ENCODE data around the gene DAP3. TPM values are rescaled to one million over a fixed set of nuclear protein-coding genes. Genes with fewer than 3 reads are reported as not detected.

Gene DAP3
- total and polyA plus RNA-seq, 2 of the 8 experiments (the other 6 are each of a cell fraction or from before 2014, with no cell fraction given), result 66.3 to 87.1 TPM

GRCh38 chr1:155678027-155678426 is 10.9 kb upstream of the DAP3 start:
- H3K14ac ChIP-seq (ENCODE audit: insufficient read length), result no peak overlapping the region
- no peak overlapping the region for H2AK5ac ChIP-seq (ENCODE audit: low read depth, low read length)
- H3K56ac ChIP-seq (replicated peaks; ENCODE audit: insufficient read length, low read depth, low read length), result no peak overlapping the region
- H3K23me2 ChIP-seq (ENCODE audit: low read depth, low read length), result no peaks in the 10 kb centered on the region
- H3K4me1 ChIP-seq (replicated peaks in 1 of 4; ENCODE audit: control insufficient read depth in 3 of 4, insufficient read depth in 4 of 4, low read length in 3 of 4), result no peaks in the 10 kb centered on the region
- TF ChIP-seq E2F6 (IDR thresholded peaks at IDR 0.05), result no peak
- TF ChIP-seq MAX (IDR thresholded peaks at IDR 0.05), result no peak
- no peak for TF ChIP-seq BRCA1 (IDR thresholded peaks at IDR 0.05; ENCODE audit: low read depth, low read length)
- 95% methylated on average over 4 of the region's 4 CpGs; no CpG with 5 or more reads in 1 of the 2 experiments for WGBS, 2 experiments (ENCODE audit: extremely low coverage in 1 of 2, insufficient coverage in 1 of 2, insufficient read length in 1 of 2, insufficient replicate concordance in 2 of 2, low coverage in 1 of 2, low lambda C conversion rate in 2 of 2, missing lambda C conversion rate in 1 of 2)
- H3K4ac ChIP-seq (replicated peaks; ENCODE audit: insufficient read length, low read depth, low read length), result no peak overlapping the region
- no peak overlapping the region for H4K91ac ChIP-seq (replicated peaks; ENCODE audit: insufficient read length, low read length)
- H2BK120ac ChIP-seq (replicated peaks; ENCODE audit: low read depth, low read length), result no peak overlapping the region
- H4K5ac ChIP-seq (ENCODE audit: insufficient read length, low read depth, low read length), result no peak overlapping the region
- no peak overlapping the region for H2BK20ac ChIP-seq (ENCODE audit: low read length)
- peaks cover 0 to 23% of the 10 kb centered on the region in 2 experiments; a peak in 2 of 4 replicates for H3K79me2 ChIP-seq (ENCODE audit: control insufficient read depth in 1 of 2, insufficient read depth in 2 of 2, low read length in 2 of 2)
- H3K18ac ChIP-seq (ENCODE audit: extremely low read depth, low read length), result no peak overlapping the region
- H2BK5ac ChIP-seq (ENCODE audit: low read depth, low read length), result no peak overlapping the region
- H3K4me2 ChIP-seq (ENCODE audit: insufficient read depth in 1 of 2, low read depth in 2 of 2, low read length in 2 of 2), result no peak overlapping the region
- no peaks in the 10 kb centered on the region for H3K79me1 ChIP-seq (ENCODE audit: low read depth, low read length)
- no peak overlapping the region for H3K4me3 ChIP-seq (ENCODE audit: extremely low read depth in 1 of 4, insufficient read depth in 2 of 4, low read depth in 3 of 4, low read length in 4 of 4)
- ChIA-PET CTCF (ENCODE audit: partially characterized antibody) (interaction anchor here (0.9 kb wide), 1 partner anchor 27 kb away, joined by 3 read pairs; no protein-coding TSS in a partner anchor), POLR2A (ENCODE audit: partially characterized antibody) (no interaction called here)
- no peaks in the 10 kb centered on the region for H3K27me3 ChIP-seq (replicated peaks in 1 of 4; ENCODE audit: control insufficient read depth in 3 of 4, extremely low read depth in 1 of 4, insufficient read depth in 3 of 4, low read length in 3 of 4)
- FAIRE-seq (no peak), DNase-seq (ENCODE audit: low read depth in 1 of 2, low spot score in 2 of 2) (no peak)
- no peak overlapping the region for H3K27ac ChIP-seq (ENCODE audit: low read depth, low read length)
- H2AFZ ChIP-seq (ENCODE audit: low read length), result no peak overlapping the region
- H2BK12ac ChIP-seq (ENCODE audit: low read depth, low read length), result no peak overlapping the region
- H3K23ac ChIP-seq (ENCODE audit: insufficient read length), result no peak overlapping the region
- H4K8ac ChIP-seq (ENCODE audit: extremely low read depth, insufficient read depth, low read length), result no peak overlapping the region
- H2BK15ac ChIP-seq (ENCODE audit: low read length), result no peak overlapping the region
- H3K9me3 ChIP-seq (ENCODE audit: insufficient read depth in 2 of 2, low read depth in 1 of 2, low read length in 1 of 2), result no peaks in the 10 kb centered on the region; a peak in 1 of 4 replicates
- no peak overlapping the region for H3K9ac ChIP-seq (replicated peaks in 1 of 4; ENCODE audit: extremely low read depth in 1 of 4, low read depth in 3 of 4, low read length in 3 of 4)
- H3K36me3 ChIP-seq (ENCODE audit: control insufficient read depth in 2 of 4, insufficient read depth in 4 of 4, low read length in 3 of 4), result peaks cover 8 to 46% (median 29%) of the 10 kb centered on the region in 4 experiments; a peak in 6 of 8 replicates
- peaks cover 3 to 4% of the 10 kb centered on the region in 2 experiments for H4K20me1 ChIP-seq (replicated peaks in 1 of 2; ENCODE audit: control insufficient read depth in 1 of 2, insufficient read depth in 2 of 2, low read length in 2 of 2)
